Heart right ventricle (tissue), 16 donors: ENCODE measurements around the gene IGFL4. TPM values are rescaled to one million over a fixed set of nuclear protein-coding genes. Genes with fewer than 3 reads are reported as not detected.

Source experiments
- ATAC-seq, 8 donors: fragments of 200-7000 bp; cut with Tn5 transposase; one replicate each; pipeline ENCODE4 v1.9.1; 2020; ENCODE audit warnings: mild to moderate bottlenecking in 8 of 8, moderate library complexity in 8 of 8, moderate number of reproducible peaks in 1 of 8
- DNase-seq, 2 donors: peaks; one replicate each; pipeline ENCODE4 v3.0.0-alpha.2; 2020
- H3K27ac ChIP-seq, 10 donors: fragments of 200-600 bp; sonication (generic) in 2 of 10; one replicate each; pipeline versions ENCODE4 v1.5.0 to v1.8.0; 2020 to 2022; ENCODE audit warnings: mild to moderate bottlenecking in 3 of 10
- H3K27me3 ChIP-seq, 7 donors: fragments of 200-600 bp; one replicate each; pipeline ENCODE4 v1.8.0; 2021 to 2022; ENCODE audit warnings: mild to moderate bottlenecking in 2 of 7
- H3K36me3 ChIP-seq, 9 donors: fragments of 200-600 bp; sonication (generic) in 1 of 9; one replicate each; pipeline versions ENCODE4 v1.5.0 to v1.8.0; 2020 to 2022; ENCODE audit warnings: mild to moderate bottlenecking in 2 of 9
- H3K4me1 ChIP-seq, 9 donors: fragments of 200-600 bp; sonication (generic) in 1 of 9; one replicate each; pipeline versions ENCODE4 v1.5.0 to v1.8.0; 2020 to 2022; ENCODE audit warnings: mild to moderate bottlenecking in 4 of 9
- H3K4me3 ChIP-seq, 10 donors: fragments of 200-600 bp; sonication (generic) in 2 of 10; one replicate each; pipeline versions ENCODE4 v1.5.0 to v1.8.0; 2020 to 2022; ENCODE audit warnings: mild to moderate bottlenecking in 7 of 10, moderate library complexity in 2 of 10
- H3K9me3 ChIP-seq, 11 donors: fragments of 200-600 bp in 10 of 11; sonication (generic) in 2 of 11; one replicate each; pipeline versions ENCODE4 v1.5.0 to v1.8.0; 2013 to 2022; ENCODE audit warnings: mild to moderate bottlenecking in 2 of 11, control low read depth in 1 of 11, moderate library complexity in 1 of 11
- WGBS, 2 donors: extraction: QIAGEN DNeasy Blood & Tissue Kit; methylation state at CpG; one replicate each; pipeline ENCODE4 v1.1.7; 2013; ENCODE audit warnings: inconsistent platforms in 1 of 2; 5-methylcytosine and 5-hydroxymethylcytosine counted together
- intact Hi-C, 10 donors: fragments of 100-400 bp; cut with DNase I; formaldehyde crosslinking; loops; one replicate each; pipeline versions ENCODE4 v1.11.1 to v1.14.2; 2022
- polyA plus RNA-seq, 2 donors: library from polyadenylated mRNA; stranded (reverse); fragments of 200-250 nt; gene quantifications; one replicate each; pipeline ENCODE4 v1.2.3, GENCODE V29; 2013
- total RNA-seq, 10 donors: library from RNA; stranded (reverse); fragmentation: NEBNext Ultra II Directional in 3 of 10; extraction: Animal tissue kit (Norgen Biotek cat#: 25700) in 3 of 10; gene quantifications; one replicate each; pipeline versions ENCODE4 v1.2.1 to v1.2.4, GENCODE V29; 2021 to 2023
- TF ChIP-seq, protein P1 (sequence below), 9 donors: fragments of 200-600 bp; sonication (generic) in 2 of 9; IDR thresholded peaks; one replicate each; pipeline versions ENCODE4 v1.5.0 to v1.8.0; 2021 to 2022; ENCODE audit warnings: antibody characterized with exemption in 9 of 9, mild to moderate bottlenecking in 5 of 9, moderate library complexity in 1 of 9
- donor health status: Arrhythmogenic right ventricular cardiomyopathy.
- donor health status: ischemic (EF 13 %, LVEDD 7.1; RV severe dilation, severe dysfunction).
- donor health status: healthy with polysubstance abuse.
- donor health status: DM: no; HTN: yes; CAD: no.
- donor health status: DM: no; HTN: no; CAD: no.
- donor health status: ischemic (EF 25% LVEDD 6.9; RV normal size, moderate dysfunction).
- donor health status: ischemic (EF 25% LVEDD 5.7; RV mildly dilated, moderate dysfunction).
- donor health status: healthy.
- donor health status: DM: yes; HTN: yes; CAD: no.
- donor health status: Ischemic cardiomyopathy.
- donor health status: ischemic (EF 35%, LVEDD 5.7; RV mildly dilated, moderate dysfunction).
- donor health status: nonischemic (EF 11% LVEDD 7.7; RV severe dilation, severe dysfunction).
- donor health status: DM: yes; HTN: yes; CAD: no.
- donor health status: PGD.
- donor health status: ischemic (EF 29% LVEDD 5.4; RV normal size, mild dysfunction).
- donor health status: nonischemic (EF 23%, LVEDD 6.1; RV moderate dilation, normal function).

Gene IGFL4
- total and polyA plus RNA-seq, 12 donors = not detected

- H3K36me3 ChIP-seq = no peaks in the 10 kb centered on the region
- H3K4me1 ChIP-seq = no peaks in the 10 kb centered on the region
- H3K27ac ChIP-seq = no peak overlapping the region
- peaks cover 0 to 40% (median 18%) of the 10 kb centered on the region in 7 donors for H3K27me3 ChIP-seq
- peaks cover 0 to 64% (median 24%) of the 10 kb centered on the region in 11 donors for H3K9me3 ChIP-seq
- TF ChIP-seq, protein P1, sequence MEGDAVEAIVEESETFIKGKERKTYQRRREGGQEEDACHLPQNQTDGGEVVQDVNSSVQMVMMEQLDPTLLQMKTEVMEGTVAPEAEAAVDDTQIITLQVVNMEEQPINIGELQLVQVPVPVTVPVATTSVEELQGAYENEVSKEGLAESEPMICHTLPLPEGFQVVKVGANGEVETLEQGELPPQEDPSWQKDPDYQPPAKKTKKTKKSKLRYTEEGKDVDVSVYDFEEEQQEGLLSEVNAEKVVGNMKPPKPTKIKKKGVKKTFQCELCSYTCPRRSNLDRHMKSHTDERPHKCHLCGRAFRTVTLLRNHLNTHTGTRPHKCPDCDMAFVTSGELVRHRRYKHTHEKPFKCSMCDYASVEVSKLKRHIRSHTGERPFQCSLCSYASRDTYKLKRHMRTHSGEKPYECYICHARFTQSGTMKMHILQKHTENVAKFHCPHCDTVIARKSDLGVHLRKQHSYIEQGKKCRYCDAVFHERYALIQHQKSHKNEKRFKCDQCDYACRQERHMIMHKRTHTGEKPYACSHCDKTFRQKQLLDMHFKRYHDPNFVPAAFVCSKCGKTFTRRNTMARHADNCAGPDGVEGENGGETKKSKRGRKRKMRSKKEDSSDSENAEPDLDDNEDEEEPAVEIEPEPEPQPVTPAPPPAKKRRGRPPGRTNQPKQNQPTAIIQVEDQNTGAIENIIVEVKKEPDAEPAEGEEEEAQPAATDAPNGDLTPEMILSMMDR (IDR thresholded peaks at IDR 0.05) = no peak
- no peak overlapping the region for H3K4me3 ChIP-seq
- intact Hi-C loops = no loop called here
- 33 to 38% methylated on average over 1 of the region's 1 CpG for WGBS, 2 donors
- ATAC-seq (no peak), DNase-seq (no peak)
Measured at GRCh38 chr19:46085888-46086287, 45.1 kb upstream of the IGFL4 start.

GRCh38 chr19:46082728-46083050 lies 41.9 kb upstream of the IGFL4 start:
- peaks cover 0 to 45% (median 29%) of the 10 kb centered on the region in 11 donors for H3K9me3 ChIP-seq
- 53 to 56% methylated on average over 2 of the region's 2 CpGs for WGBS, 2 donors
- intact Hi-C loops = loop anchor here (1.0 to 5.0 kb wide), 8 partner anchors 105 to 185 kb away; no protein-coding TSS in a partner anchor
- H3K4me3 ChIP-seq = no peak overlapping the region
- no peaks in the 10 kb centered on the region for H3K36me3 ChIP-seq
- ATAC-seq (no peak), DNase-seq (no peak)
- no peaks in the 10 kb centered on the region for H3K4me1 ChIP-seq
- H3K27ac ChIP-seq = no peak overlapping the region
- TF ChIP-seq, protein P1 (IDR thresholded peaks at IDR 0.05) = no peak
- peaks cover 0 to 52% (median 45%) of the 10 kb centered on the region in 7 donors for H3K27me3 ChIP-seq

DNA sequence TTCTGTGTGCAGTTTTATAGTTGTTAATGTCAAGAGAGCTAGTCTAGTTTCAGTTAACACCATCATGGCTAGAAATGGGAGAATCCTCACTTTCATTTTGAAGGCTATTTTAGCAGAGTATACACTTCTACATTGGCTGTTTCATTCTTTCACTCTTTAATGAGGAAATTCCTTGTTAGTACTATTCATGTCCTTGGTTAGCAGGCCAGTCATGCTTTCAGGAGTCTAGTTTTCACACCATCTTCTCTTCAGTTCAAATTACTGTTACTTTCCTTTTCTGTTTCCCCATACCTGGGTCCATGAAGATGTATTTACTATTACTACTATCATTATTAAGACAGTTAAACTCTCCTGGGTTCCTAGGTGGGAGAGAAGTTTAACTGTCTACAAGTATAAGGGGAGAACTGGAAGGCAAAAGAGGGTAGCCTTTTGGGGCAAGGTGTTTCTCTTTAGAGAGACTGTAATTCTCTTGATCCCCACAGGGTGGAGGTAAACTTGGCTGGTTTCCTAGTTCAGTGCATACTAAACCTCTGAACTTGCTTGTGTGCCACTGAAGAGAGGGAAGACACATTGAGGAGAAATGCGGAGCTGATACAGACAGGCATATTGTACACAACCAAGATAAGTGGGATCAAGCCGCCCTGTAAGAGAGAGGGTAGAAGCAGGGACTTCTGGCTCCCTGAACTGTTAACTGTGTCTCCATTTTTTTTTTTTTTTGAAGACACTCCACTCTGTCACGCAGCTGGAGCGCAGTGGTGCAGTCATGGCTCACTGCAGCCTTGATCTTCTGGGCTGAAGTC lies 41.3 kb upstream of the IGFL4 start:
- Histone ChIP-seq H3K27ac (no peak overlapping the region), H3K9me3 (peaks cover 0 to 39% (median 28%) of the 10 kb centered on the region in 11 donors), H3K27me3 (peaks cover 5 to 58% (median 50%) of the 10 kb centered on the region in 7 donors), H3K36me3 (no peaks in the 10 kb centered on the region), H3K4me3 (no peak overlapping the region), H3K4me1 (peaks cover 0 to 4% (median 3%) of the 10 kb centered on the region in 9 donors)
- TF ChIP-seq, protein P1 (IDR thresholded peaks at IDR 0.05) = peak in 8 of 9 donors; percentile 28 to 70 (median 62)
- 45 to 49% methylated on average over 4 of the region's 4 CpGs for WGBS, 2 donors
- DNase-seq (no peak), ATAC-seq (peak in 2 of 8 donors; percentile 41 to 61)
- intact Hi-C loops = loop anchor here (1.0 to 5.0 kb wide), 8 partner anchors 105 to 185 kb away; no protein-coding TSS in a partner anchor

DNA sequence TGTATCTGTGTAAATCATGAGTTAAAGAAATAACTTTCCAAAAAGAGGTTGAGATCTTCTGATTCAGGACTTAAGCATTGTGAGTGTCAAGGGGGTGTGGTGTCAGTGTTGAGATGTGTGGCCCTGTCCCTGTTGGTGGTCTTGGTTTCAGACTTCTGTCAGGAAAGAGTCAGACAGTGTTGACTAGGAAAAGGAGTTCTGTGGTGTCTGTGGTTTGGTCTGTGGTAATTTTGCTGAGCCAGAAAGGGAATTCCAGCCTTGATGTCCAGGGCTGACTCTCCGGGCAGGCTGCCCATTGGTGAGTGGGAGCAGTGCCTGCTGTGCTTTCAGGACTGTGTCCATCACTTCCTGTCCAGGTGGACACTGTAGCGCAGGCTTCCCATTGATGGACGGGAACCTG lies 39.8 kb upstream of the IGFL4 start:
- Histone ChIP-seq H3K9me3 (peaks cover 0 to 23% (median 13%) of the 10 kb centered on the region in 11 donors), H3K27ac (no peak overlapping the region), H3K27me3 (peaks cover 11 to 73% (median 66%) of the 10 kb centered on the region in 7 donors), H3K4me3 (no peak overlapping the region), H3K36me3 (no peaks in the 10 kb centered on the region), H3K4me1 (peaks cover 0 to 8% (median 4%) of the 10 kb centered on the region in 9 donors)
- ATAC-seq (no peak), DNase-seq (no peak)
- TF ChIP-seq, protein P1 (IDR thresholded peaks at IDR 0.05) = no peak
- 59 to 69% methylated on average over 3 of the region's 3 CpGs for WGBS, 2 donors
- intact Hi-C loops = loop anchor here in 6 of 10 donors (5.0 kb wide), 3 partner anchors 107 to 187 kb away; no protein-coding TSS in a partner anchor
